NCI-H1417 (cell line): ENCODE measurements around the gene STAMBPL1.
"Not testable (repeated sequence)": the region's sequence is repeated elsewhere in the genome, so short reads cannot be mapped to it uniquely, and the experiment has no call there.

ENCODE experiments used
- DNase-seq, 3 experiments: peaks; one replicate each; lab custom pipeline; 2025; lab: John Stamatoyannopoulos, UW

STAMBPL1 gene

DNA sequence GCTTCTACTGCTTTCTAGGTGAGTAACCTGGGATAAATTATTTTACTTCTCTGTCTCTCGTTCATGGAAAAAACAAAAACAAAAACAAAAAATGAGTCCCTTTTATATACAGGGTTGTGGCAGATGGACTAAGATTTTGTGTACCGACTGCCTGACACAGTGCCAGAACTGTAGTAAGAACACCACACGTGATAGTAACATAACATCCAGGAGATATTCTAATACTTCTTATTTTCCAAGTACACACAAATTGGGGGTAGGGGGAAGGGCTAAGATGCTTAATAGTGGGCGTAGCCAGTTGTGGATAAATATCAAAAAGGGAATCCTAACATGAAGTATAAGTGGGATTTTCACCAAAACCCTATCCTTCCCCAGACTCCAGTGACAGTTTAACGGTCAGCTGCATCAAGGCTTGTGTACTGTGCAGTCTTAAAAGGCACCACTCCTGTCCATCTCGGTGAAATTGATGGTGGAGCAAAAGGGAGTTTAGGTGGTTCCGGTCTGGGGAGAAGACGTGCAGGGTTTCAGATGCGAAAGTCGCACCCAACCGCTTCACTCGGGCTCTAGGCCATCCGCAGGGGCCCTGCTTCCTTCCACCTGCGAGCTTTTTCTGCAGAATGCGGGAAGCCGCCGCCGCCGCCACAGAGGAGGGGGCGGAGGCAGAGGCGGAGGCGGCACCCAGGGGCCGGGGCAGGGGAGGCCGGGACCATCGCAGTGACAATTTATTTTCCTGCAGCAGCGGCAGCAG, at the start of gene STAMBPL1:
STAMBPL1 (plus strand) TSS at position 712 of the 748 bp plus-strand sequence. CDS start 21,464 bp downstream, outside the sequence.
- DNase-seq = peak; percentile 44 to 81 (median 79)

DNA sequence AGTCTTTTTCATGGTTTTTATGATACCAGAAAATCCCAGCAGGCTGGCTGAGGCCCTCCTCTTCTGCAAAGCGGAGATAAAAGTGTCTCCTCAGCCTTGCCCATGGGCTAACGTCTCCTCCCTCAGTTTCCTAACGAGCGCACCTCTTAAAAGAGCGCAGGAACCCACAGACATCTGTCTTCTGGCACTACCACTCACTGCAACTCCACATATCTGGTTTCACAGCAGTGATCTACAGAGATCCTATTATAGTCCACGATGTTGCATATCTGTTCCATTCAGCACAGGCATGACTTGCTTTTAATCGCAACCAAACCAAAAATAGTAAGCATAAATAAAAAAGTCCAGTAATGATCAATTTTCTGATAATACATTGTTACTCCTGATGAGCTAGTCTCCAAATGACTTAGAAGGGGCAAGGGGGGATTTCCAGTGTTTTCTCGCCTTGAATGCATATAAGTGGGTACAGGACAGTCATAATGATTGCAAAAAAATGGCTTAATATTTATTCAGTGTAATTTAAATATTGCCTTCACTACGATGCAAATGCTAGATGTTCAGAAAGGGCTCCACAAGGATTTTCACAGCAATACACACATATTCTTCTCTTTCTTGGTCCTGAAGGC, 49.3 kb upstream of the STAMBPL1 start:
- DNase-seq = no peak

DNA sequence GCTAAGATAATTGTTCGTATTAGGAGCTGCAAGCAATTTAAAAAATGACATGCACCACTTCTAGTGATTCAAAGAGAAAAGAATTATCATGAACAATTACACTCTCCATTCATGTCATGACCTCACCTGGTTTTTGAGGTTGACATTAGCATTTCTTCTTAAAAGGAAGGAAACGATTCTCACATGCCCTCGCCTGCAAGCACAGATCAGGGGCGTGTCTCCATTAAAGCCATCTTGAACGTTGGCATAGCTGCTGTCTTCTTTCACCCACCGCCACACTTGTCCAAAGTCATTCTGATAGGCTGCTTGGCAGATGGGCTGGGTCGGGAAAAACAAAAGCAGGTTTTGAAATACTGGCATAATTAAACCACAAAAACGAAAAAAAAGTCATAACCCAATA, 48.3 kb upstream of the STAMBPL1 start:
- DNase-seq = peak in 1 of 3 experiments; percentile 2

DNA sequence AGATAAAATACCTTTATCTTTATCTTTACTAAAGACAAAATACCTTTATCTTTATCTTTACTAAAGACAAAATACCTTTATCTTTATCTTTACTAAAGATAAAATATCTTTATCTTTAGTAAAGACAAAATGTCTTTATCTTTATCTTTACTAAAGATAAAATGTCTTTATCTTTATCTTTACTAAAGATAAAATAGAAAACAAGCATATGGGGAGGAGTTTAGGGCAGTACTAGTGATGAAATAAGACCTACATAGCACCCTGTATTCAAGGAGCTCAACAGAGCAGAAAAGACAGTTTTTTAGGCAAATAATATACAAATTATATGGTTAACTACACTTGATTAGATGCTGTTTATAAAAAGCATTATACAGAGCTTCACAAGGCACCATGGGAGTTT, 47.7 kb upstream of the STAMBPL1 start:
- DNase-seq = no peak

DNA sequence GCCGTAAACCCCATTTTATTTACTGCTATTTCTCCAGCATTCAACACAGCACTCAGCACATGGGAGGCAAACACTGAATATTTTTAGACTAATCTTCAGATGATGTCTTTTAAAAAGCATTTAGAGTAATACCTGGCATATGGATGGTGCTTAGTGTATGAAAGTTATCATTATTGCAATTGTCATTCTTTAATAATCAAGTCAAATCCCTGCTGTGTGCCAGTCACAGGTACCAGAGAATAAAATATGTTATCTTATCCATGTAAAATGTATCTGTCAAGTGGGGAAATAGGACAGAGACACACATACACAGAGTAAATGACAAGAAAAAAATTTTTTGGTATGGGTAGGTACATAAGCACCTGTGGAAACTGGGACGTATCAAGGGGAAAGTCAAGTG, 46.9 kb upstream of the STAMBPL1 start:
- peak in 1 of 3 experiments; percentile 7 for DNase-seq

DNA sequence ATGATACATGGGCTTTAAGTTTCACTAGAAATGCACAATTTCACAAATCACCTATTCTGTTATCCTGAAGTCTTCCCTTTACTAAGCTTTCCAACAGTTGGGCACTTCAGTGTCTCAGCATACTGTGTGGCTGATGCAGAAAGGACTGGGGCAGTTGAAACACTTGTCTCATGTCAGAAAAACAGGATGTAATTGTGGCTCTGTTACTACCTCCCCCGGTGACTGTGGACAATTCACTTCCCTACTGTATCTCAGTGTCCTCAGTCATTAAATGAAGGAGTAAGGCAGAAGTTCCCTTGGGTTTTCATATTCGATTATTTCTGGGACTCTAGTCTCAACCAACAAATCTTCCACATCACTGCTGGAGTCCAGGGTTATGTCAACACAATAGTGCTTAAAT, 46.3 kb upstream of the STAMBPL1 start:
- DNase-seq = no peak

DNA sequence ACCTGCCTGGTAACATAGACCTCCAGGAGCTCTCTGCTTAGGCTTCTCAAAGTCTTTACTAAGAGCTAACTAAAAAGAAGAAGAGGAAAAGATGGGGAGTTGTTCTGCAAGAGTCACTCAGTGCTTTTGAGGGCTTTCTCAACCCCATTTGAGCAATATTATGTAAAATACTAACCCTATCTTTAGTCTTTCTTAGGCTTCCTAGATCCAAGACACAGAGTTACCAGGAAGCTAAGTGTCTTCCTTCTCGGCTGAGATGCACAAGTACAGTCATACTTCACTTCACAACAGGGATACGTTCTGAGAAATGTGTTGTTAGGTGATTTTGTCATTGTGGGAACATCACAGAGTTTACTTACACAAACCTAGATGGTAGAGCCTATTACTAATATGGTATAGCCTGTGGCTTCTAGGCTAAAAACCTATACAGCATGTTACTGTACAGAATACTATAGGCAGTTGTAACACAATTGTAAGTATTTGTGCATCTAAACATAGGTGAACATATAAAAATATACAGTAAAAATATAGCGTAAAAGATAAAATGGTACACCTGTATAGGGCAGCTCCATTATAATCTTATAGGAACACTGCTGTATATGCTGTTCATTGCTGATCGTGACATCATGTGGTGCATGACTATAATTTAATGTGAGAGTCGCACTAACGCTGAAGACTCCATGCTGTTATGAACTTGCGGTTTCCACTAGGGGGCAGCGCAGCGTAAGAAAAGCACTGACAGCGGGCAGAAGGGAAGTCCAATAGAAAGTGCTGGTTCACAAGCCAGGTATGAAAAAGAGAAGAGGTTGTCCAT, 44.7 kb upstream of the STAMBPL1 start:
- peak; percentile 54 to 88 (median 58) for DNase-seq

DNA sequence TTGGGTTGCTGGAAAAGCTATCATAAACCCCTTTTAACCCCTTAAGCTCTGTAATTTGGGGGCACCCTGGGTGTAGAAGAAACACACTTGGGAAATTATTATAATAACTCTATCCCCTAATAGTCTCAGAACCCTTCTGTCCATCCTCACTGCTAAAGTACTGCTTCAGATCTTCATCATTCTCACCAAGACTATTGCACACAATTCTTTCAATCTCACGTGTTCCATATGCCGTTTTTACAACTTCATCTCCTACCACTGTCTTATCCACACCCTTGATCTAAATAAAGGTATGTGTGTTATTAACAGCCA, 44.2 kb upstream of the STAMBPL1 start:
- no peak for DNase-seq

DNA sequence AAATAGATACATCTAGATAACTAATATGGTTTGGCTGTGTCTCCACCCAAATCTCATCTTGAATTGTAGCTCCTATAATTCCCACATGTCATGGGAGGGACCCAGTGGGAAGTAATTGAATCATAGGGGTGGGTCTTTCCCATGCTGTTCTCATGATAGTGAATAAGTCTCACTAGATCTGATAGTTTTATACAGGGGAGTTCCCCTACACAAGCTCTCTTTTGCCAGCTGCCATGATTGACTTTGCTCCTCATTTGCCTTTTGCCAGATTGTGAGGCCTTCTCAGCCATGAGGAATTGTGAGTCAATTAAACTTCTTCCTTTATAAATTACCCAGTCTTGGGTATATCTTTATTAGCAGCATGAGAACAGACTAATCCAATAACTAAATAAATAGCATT, 42.4 kb upstream of the STAMBPL1 start:
- DNase-seq = not testable (repeated sequence)

DNA sequence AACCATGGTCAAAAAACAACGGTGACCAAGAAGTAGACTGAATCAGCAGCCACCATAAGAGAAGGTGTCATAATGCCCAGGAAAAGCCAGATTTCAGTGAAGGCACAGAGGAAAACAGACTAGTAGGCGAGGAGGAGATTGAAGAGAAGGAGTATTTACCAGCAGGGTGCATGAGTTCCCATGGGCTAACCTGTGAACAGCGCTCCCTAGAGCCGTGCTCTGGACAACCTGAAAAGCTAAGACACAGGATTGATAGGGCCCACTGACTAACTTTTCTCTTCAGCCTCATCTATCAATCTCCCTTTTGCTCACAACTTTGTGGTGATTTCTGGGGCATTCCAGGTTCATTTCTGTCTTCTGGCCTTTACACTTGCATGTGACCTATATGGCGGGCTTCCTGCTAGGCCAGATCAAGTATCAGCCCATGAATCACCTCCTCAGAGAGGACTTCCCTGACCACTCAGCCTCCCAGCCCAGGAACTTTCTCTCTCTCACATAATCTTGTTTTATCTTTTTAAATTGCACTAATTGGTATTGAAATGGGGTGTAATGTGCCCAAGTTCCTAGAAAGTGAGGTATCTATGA, 41.2 kb upstream of the STAMBPL1 start:
- DNase-seq = no peak

DNA sequence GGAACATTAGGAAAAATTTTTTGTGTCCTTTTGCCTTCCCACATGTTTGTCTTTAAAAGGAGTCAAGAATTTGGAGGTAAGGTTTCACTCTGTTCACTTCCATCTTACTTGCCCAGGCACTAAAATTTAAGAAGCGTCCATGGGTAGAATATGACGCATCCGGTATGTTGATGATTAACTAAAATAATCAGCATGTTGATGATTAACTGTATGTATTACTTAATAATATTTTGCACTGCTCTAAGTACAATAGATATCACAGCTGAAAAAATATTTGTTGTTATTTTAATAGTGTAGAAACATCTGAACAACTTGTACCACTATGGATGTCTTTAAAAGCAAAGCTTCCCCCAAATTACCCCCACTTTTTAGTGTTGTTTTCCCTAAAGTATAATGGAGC, 39.9 kb upstream of the STAMBPL1 start:
- DNase-seq = no peak

DNA sequence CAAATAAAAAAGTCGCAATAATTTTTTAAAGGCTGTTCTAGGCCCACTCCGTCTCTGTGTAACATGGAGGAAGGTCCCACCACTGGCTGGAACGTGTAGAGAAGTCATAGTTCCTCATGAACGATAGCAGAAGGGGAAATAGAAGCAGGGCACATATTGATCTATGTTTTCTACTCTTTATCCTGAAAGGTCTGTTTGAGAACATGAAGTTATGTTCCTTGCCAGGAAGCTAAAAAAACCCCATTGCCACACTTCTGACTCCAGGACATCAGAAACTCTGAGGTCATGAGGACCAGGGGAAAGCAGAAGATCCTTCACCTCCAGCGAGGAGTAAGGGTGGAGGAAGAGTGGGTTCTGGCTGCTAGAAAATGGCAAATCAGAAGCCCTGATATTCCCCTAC, 39.2 kb upstream of the STAMBPL1 start:
- DNase-seq = no peak

DNA sequence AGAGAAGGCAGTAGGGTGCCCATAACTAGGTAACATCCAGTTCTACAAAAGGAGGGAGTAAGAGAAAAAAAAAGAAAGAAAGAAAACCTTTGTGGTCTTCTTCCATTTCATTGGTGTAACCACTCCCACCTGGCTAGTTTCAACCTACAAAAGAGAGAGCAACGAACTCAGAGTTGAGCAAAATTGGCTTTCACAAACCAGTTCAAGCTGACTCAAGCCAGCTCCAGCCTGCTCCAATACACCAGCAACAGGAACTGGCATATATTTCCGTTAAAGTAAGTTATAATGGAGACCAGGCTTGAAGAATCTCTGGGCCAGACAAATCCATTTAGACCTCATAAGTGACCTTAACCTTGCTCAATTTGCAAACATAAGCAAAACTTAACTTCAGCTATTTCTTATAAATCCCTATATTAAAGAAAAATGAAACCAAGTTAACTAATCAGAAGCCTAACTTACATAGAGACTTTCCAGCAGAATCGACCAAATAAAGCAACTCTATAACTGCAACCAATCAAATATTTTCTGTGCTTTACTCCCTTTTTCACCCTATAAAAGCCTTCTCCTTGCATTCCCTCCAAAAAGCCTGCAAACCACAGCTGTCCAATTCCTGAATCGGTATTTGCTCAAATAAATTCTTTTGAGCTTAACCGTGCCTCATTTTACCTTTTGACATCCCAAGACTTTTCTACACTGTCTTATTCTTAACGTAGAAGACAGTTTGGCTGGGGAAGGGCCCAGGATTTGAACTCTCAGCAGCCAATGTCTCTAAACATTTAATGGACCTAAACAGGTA, 38.5 kb upstream of the STAMBPL1 start:
- DNase-seq = no peak

DNA sequence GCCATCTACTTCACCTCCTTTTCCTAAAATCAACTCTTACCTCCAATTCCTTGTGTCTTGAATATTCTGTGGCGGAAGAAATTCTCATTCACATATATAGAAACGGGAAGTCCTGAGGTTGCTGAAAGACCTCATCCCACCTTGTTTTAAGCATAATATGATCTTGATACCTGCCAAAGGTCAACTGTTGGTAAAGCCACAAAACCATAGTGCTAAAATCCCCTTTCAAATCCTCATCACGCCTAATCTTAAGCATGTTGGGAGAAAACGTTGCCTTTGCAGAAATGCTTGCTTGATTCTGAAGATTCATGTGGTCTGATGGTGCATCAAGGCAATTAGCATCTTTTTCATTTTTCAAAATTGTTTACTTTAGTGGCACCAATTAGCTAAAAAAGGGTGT, 36.9 kb upstream of the STAMBPL1 start:
- no peak for DNase-seq

DNA sequence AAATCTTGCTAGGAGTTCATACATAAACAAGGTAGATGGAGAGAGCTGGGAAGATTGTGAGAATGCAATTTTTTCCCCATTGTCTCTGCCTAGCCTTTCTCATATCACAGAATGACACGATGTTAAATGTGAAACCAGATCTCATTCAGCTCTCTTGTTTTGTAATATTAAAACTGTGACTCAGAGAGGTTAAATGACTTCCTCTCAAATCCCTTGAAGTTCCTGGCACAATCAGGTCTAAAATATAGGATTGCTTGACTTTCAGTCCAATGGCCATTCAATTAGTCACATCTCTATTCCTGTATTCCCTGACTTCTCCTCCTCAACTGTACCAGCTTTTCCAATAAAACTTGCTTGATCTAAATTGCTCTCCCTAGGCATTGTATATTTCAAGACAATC, 31.5 kb upstream of the STAMBPL1 start:
- DNase-seq = no peak

DNA sequence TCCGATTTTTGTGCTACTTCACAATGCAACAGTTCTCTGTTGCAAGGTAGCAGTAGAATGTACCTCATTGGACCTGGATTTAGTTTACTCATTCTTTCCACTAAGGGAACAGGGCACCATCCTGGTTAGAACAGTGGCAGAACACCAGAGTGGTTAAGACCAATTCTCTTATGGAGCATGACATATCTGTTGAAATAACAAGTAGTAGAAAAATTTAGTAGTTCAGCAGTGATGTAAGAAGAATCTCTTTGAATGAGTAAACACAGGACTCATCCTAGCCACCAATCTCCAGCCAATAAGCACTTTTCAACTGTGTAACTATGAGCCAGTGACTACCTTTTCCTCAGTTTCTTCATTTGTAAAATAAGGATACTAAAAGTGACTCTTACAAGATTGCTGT, 30.8 kb upstream of the STAMBPL1 start:
- DNase-seq = no peak

DNA sequence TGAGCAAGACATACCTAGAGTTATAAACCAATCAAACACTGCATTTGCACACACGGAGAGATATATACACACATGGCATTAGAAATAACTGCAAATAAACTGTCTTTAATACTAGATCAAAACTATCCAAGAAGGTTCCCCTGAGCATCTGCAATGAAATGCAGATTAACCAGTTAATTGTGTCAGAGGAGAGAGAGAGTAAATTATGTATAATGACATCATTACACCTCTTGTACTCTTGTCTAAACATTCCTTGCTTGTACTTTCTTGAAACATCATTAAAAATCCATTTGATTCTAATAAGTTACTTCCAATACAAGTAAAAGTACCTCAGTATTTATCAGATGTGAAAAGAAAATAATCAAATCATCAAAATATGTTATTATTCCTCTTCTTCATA, 29.3 kb upstream of the STAMBPL1 start:
- no peak for DNase-seq

DNA sequence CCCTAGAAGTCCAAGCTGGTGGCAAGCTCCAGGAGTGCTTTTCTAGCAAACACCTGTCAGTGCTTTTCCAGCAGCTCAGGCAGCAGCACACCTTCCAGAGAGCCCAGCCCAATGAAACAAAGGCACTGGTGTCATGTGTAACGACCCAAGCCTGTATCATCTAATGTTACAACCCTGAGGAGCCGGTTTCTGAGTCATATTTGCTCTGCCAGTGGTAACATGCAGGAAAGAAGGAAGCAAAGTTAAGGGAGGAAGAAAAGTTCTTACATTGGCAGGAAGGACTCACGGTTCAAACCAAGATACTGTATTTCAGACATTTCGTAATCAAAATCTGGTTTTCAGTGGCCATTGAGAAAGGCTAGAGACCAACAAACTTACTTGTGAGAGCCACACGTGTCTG, 28.3 kb upstream of the STAMBPL1 start, which contains the start of gene ANKRD22:
ANKRD22 (minus strand) TSS at position 139 of the 400 bp plus-strand sequence. CDS start 237 bp downstream, outside the sequence.
- peak in 2 of 3 experiments; percentile 16 to 37 for DNase-seq

DNA sequence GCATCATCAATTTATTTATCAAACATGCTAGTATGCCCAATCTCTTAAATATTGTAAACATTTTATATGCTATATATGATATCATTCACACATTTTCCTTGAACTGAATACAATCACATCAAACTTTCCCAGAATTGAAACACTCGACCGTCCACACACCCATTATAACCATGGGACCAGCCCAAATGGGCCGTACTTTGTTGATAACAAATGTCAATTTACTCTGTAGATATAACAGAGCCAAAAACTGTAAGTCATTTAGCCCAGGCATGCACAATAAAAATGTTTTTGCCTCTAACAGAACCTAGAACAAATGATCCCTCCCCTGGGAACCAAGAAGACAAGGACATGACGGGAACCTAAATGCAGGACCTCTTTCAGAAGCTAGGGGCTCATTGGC, 27.7 kb upstream of the STAMBPL1 start:
- no peak for DNase-seq

DNA sequence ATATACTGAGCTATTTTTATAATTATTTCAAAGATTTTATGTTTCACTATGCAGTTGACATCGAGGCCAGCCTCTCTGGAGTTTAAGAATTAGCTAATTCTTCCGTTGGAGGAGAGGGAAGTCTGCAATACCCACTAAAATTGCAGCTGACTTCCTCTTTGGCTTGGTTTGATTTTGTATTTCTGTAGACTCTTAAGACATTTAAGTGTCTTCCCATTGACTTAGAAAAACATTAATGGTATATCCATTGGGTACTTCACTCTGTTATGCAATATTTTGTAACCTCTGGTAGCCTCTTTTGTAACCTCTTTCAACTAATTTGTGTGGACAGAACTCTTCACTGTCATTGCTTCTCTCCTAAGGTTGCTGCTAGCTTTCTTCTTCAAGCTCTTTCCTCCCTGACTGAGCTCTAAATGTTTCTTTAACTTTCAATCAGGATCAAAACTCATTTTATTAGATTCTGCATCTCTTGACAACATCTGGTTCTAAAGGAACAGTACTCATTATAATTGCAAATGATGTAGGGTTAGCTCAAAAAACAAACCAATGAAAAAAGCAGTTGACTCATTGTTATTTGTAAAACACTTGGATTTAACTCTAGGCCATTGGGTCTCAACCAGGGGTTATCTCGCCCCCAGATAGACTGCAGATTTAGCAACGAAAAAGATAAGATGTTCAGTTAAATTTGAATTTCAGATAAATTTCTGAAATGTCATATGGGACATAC, 26.7 kb upstream of the STAMBPL1 start:
- DNase-seq = no peak

DNA sequence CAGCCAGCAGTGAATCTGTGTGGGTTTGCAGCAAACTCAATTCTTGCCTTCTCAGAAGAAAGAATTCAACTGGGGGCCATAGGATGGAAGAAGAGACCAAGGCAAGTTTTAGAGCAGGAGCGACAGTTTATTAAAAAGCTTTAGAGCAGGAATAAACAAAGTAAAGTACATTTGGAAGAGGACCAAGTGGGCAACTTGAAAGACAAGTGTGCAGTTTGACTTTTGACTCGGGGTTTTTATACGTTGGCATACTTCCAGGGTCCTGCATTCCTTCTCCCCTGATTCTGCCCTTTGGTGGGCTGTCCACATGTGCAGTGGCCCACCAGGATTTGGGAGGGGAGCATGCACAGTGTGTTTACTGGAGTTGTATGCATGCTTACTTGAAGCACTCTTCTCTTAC, 25.4 kb upstream of the STAMBPL1 start:
- no peak for DNase-seq
